Stimulated activated CD4-positive, alpha-beta T cell treated with anti-CD3 and anti-CD28 coated beads, Interleukin-4, amount 100 ng/mL, for 24 hours (primary cell): ENCODE measurements around the gene CACNG4.

ENCODE experiments used
- DNase-seq: peaks from one replicate; pipeline ENCODE4 v3.0.0-alpha.2; 2020

The CACNG4 gene

DNA sequence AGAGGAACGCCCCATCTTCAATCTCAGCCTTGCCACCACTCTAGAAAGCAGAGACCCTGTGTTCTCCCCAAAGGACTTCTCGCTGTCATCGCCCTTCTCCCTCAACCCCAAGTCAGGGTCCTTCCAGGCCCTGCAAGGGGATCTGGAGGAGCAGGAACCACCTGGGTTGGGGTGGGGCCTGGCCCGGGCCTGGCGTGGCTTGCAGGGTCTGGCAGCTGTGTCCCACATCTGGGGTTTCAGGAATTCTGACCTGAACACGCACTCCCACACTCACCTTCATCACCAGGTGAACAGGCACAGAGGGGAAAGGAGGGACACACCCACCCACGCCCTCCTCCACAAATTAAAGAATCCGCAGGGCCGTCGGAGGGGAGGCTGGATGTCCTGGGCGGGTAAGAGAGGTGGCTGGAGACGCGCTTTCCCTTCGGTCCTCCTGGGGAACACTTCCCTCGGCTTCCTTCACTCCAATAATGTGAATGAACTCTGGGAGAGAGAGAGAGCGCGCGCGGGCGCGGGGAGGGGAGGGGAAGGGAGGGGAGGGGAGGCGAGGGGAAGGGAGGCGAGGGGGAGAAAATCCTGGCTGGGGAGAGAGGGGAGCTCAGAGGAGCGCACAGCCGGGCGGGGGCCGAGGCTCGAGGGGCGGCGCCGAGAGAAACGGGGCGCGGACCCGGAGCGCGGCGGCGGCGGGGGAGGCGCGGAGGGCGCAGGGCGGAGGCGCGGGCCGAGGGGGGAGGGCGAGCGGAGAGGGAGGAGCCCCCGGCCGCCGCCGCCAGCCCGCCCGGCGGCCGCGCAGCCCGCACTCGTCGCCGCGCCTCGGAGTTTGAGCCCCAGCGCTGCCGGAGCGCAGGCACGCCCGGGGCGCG, at the start of gene CACNG4:
TSS of gene CACNG4 (plus strand) at position 799 of the 863 bp plus-strand sequence. CDS start 205 bp downstream, outside the sequence.
- DNase-seq: no peak

DNA sequence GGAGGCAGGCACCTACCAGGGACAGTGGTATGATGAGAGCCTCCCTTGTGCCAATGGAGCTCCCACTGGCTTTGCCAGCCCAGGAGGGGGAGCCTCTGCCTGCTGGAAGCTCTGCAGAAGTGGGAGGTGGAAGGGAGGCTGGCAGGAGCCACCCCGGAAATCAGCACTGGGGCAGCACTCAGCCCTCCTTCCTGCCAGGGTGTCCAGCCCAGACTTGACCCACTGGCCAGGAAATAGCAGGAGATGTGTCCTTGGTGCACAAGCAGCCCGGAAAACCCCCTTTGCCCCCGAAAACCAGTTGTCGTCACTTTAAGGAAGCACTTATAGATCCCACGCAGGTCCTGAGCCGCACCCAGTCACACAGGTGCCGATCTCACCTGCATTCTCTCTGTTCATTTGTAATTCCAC, 49.3 kb upstream of the CACNG4 start:
- DNase-seq: no peak

DNA sequence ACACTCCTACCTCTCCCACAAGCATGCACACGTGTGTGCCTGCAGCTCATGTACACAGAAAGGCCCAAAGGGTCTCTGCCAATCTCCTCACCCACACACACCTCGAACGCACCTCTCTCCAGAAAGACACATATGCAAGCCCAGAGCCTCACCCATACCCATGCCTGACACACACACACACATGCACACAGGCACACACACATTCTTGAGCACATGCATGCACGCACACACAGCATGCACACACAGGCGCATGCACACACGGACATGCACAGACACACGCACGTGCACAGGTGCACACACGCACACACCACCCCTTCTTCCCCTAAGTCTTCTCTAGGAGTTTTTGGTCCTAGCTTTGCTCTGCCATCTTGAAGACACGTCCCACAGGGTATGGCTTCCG, 48.7 kb upstream of the CACNG4 start:
- DNase-seq: no peak

DNA sequence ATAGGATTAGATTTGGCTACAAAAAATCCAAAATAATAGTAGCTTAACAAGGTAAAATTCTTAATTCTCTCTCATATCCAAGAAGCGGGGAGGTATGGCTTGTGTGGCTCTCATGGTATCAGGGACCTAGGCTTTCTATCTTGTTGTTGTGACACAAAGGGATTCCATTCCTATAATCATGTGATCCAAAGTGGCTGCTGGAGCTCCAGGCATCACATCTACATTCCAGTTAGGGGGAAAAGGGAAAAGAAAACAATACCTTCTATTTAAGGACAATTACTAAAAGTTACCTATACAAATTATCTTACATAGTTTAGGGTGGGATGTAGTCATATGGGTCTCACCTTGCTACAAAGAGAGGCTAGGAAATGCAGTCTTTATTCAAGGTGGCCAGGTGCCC, 47.6 kb upstream of the CACNG4 start:
- no peak for DNase-seq

DNA sequence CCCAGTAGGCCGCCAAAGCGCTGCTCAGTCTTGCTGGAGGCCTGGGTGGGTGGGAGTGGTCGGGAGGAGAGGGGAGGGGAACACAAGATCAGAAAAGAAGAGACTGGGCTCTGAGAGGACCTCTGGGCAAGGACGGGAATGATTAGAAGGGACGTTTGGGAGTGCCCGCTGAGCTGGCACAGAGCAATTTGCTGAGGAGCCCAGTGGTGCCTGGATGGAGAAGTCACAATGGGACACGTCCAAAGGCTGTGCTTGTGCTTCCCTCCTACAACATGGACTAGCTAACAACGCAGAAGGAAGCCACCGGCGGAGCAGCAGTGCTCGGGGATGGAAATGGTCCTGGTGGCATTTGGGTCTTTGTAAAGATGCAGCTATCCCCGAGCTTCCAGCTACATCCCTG, 45.6 kb upstream of the CACNG4 start:
- no peak for DNase-seq

DNA sequence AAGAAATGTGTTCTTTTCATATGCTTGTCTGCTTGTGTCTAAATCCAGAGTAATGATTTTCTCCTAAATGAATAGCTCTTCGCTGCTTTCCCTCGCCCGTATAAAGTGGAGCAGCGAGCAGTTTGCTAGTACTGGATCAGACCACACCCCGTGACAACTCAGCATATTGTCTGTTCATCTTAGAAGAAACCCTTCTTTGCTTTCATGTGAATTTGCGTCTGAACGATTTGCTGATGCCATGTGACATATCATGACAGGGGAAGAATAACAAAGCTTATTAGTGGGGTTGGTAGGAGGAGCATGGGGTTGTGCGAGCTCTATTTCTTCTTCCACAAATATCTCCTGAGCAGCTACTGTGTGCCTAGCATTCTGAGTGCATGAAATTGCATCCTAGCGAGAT, 44.1 kb upstream of the CACNG4 start:
- no peak for DNase-seq

DNA sequence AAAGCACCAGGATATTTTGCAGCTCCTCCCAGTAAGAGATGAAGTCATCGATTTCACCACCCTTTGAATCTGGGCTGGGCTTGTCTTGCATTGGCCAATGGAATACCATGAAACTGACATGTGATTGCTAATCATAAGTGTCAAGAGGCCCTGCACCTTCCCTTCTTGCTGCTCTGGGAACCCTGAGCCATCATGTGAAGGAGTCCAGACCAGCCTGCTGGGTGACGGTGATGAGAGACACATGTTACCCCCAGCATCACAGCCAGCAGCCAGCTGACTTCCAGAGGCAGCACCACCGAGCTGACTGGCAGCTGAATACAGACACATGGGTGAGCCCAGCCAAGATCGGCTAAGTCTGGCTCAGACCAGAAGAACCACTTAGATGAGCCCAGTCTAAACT, 43.6 kb upstream of the CACNG4 start:
- DNase-seq: no peak

DNA sequence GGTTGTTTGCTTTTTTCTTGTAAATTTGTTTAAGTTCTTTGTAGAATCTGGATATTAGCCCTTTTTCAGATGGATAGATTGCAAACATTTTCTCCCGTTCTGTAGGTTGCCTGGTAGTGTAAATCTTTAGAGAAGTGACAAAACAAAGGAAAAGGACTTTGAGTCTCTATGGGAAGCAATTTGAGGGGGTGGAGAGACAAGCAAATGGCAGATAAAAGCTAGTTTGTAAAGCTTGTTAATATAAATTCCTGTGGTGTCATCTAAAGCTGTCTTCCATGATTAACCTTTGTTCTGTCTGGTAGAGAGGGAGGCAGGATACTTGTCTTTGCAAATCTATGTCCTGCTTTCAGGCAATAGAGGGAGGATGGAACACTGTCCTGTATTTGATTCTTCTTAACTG, 40.6 kb upstream of the CACNG4 start:
- no peak for DNase-seq

DNA sequence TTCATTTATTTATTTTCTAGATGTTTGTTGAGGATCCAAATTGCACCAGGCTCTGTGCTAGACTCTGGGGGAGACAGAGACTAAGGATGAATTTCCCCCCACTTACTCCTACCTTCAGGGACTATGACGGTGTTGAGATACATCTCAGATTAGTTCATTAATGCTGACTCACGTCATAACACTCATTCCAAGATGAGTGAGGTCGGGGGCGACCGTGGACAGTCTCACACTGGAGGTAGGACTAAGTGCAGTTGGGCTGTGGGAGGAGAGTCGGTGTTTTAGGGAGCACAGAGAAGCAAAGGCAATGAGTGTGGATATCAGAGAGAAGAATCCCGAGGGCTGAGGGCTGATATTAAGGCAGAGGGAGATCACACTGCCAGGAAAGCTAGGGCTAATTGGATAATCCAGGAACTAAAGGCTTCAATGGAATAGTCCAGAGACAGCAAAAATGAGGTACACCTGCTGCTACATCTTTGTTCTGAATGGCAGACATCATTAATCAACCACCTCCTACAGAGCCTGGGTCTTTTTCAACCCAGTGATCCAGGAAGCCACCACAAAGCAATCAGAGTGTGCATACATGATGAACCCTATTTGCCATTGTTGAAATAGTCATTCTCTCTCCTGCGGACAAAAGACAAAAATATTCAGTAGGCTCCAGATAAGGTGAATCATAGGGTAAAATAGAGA, 38.6 kb upstream of the CACNG4 start:
- DNase-seq: no peak

DNA sequence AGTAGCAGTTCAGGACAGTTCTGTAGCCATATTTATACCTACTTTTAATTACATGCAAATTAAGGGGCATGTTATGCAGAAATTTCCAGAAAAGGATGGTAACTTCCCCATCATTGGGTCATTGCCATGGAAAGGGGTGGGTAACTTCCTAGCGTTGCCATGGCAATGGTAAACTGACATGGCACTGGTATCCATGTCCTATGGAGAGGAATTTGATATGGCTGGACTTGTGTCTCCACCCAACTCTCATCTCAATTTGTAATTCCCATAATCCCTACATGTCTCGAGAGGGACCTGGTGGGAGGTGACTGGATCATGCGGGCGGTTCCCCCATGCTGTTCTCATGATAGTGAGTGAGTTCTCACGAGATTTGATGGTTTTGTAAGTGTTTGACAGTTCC, 35.6 kb upstream of the CACNG4 start:
- no peak for DNase-seq

DNA sequence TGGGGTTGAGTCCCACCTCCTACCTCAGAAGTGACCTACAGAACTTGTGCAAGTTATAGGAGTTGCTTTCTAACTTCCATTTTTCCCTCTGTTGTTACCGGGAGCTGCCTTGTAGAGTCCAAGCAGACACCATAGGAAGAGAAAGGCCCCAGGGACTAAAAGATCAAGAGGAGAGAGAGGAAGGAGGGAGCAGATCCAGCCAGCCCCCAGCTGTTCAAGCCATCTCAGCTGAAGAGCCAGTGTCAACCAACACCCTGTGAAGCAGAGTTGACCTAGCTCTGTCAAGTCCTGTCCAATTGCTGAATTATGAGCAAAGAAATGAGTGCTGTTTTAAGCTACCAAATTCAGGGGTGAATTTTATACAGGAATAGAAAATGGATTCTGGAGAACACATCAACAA, 34.9 kb upstream of the CACNG4 start:
- no peak for DNase-seq

DNA sequence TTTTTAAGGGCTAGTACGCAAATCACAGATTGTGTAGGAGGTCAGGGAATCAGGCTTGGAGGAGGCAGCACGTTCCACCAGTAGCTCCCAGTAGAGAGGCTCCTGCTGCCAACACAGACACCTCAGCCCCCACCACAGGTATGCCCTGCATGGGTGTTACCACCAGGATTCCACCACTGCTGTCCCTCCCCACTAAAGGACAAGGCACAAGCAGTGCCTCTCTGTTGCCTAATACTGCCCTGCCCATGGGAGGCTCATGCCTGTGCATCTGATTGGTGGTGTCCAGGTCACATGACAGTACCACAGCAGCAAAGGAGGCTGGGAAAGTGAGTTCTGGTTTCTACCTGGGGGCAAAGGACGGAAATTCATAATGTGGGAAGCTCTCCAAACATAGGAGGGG, 33.6 kb upstream of the CACNG4 start:
- DNase-seq: no peak

DNA sequence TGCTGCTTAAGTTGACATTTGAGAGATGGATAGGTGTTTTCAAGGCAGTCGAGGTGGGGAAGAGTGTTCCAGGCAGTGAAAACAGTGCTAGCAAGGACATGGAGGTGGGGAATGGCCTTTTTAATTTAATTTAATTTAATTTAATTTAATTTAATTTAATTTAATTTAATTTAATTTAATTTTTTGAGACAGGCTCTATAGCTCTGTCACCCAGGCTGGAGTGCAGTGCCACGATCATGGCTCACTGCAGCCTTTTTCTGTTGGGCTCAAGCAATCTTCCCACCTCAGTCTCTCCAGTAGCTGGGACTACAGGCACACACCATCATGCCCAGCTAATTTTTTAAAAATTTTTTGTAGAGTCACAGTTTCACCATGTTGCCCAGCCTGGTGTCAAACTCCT, 32.2 kb upstream of the CACNG4 start:
- DNase-seq: no peak

DNA sequence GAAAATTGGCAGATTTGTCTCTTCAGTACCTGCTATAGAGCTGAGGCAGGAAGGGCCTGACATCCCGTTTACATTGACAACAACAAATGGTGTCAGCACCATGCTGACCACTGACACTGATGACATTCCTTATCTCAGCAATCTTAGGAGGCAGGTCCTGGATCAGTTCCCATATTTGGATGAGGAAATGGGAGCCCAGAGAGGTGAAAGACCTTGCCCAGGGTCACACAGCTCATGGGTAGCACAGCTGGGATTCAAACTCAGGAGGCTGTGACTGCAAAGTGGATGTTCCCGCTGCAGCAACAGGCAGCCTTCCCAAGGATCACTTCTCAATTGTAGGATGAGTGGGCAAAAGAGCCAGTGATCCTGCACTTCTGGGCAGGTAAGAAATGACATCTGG, 30.5 kb upstream of the CACNG4 start:
- DNase-seq: no peak

DNA sequence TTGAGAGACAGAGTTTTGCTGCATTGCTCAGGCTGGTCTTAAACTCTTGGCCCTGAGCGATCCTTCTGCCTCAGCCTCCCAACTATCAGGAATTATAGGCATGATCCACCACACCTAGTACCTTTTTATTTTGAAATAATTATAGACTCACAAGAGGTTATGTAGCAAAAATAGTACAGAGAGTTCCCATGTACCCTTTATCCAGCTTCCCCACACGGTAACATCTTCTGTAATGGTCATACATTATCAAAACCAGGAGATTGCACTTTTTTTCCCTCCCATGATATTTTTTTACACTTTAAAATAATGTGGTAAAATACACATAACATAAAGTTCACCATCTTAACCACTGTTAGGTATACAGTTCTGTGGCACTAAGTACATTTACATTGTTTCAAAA, 28.8 kb upstream of the CACNG4 start:
- no peak for DNase-seq

DNA sequence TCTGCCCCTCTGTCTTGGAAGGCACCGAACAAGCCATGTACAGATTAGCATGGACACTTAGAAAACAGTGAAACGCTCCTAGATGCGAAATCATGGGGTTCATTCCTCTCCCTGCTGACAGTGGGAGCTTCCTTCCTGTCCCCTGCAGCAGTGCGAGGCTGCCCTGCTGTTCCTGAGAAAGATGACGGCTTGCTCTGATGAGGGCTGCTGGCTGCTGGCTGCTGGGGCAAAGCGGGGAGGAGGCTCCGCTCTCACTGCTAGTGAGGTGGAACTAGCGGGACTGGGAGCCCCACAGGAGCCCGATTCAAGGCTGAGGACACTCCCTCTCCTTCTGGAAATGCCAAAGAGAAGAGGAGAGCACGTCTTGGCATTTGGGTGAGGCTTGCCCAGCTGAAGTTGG, 25.9 kb upstream of the CACNG4 start:
- DNase-seq: no peak

DNA sequence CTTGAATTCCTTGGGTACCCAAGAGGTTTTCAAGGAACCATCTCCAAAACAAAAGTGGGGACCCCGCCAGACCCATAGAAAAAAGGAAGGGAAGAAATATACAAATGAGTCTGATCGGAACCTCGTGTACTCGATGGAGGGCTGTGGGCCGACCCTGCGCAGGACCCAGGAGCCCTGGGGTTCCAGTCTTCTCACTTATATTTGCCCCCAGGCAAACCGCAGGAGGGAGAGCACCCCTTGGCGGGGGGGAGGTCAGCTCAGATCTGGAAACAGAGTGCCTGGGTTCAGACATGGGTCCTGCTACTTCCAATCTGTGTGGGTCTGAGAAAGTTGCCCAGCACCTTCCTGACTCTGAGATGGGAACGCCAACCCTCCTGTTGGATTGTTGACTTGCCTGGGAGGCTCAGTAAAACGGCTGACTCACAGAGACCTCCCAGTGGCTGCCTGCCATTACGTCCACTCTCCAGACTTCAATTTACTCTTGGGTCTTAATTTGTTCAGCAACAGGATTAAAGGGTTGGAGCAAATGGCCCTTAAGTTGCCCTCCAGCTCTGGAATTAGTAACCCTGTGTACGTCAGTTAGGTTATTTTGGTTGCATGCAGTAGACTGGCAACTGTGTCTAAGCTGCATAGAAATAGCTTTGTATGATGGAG, 24.9 kb upstream of the CACNG4 start:
- DNase-seq: no peak

DNA sequence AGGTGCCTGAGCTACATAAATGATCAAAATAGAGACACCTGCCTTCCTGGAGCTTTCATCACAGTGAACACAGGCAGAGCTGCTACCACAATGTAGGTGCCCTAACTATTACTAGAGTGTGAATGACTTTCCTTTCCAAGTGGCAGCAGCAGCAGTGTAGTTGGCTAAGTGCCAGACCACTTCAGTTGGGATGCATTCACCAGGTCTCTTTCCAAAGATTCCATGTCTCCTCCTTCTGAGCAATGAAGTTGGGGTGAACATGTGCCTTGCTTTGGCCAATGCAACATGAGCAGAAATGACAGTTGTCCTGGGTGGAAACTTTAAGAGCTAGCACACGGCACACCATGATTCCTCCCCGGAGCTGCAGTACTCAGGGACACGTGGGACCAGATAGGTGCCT, 23.3 kb upstream of the CACNG4 start:
- DNase-seq: no peak

DNA sequence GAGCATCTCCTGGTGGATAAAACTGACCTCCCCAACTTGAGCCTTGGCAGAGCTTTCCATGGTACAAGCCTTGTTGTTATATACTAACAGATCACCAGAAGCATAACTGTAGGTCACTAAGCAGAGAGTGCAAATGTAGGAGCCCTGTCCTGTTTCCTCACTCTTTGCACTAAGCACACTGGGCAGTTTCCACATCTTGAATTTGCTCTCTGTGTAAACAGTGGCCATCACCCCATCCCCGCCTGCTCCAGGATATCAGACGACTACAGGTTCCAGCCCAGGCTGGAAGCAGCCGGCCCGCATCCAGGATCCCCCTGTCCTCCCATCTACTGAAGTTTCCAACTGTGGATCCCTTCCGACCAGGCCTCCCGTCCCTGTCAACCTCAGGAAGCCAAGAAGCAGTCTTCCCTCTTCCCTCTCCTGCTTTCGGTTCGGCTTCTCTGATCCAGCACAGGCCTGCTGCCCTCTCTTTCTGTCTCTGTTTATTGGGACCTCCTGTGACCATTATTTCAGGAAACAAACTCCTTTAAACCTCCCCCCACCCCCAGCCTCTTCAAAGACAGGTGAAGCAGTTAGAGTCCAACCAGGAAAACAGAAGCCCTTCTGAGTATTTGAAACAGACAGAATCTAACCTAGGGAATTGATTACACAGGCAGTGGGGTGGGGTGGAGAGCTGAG, 22.6 kb upstream of the CACNG4 start:
- DNase-seq: no peak

DNA sequence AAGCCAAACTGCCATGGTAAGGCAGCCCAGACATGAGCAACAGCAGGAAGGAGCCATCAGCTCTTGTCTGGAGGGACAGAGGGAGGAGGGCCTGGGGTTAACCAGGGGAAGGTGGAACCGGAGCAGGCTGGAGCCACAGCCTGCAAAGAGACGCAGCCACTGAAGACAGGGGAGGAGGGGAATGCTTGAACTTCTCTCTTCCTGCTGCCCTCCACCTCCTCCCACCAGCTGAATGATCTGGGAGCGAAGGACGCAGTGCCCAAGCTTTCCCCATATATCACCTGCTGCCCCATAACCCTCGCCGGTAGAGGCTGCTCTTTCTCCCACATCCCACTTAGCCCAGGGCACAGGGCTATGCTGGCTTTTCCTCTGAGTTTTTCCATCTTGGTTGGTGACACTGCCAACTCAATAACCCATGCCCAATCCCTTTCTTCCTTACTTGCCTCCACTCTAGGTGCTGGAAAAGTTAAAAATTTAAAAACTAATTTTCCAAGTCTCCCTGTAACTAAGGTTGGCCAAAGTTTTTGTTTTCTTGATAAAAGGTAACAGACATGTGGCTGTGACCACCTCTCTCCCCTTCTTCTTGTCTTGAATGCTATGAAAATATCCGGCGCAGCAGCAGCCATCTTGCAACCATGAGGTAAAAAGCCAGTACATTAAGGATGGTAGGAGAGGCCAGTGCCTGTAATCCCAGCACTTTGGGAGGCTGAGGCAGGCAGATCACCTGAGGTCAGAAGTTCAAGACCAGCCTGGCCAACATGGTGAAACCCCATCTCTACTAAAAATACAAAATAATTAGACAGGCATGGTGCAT, 21.8 kb upstream of the CACNG4 start:
- DNase-seq: no peak

DNA sequence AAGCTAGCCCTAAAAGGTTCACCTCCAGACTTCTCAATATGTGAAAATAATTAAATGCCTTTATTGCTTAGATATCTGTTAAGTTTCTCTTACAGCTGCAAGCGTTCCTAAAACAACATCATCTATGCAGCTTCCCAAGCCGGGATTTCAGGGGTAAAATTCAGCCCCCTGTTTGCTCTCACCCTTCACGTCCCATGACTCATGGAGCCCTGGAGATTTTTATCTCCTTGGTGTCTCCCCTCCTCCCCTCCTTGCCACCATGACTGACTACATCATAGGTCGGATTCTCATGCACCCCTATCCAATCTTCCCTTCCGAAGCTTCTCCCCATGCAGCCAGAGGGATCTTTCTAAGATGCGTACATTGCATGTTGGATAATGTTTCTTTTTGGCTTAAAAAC, 21.0 kb upstream of the CACNG4 start:
- no peak for DNase-seq

DNA sequence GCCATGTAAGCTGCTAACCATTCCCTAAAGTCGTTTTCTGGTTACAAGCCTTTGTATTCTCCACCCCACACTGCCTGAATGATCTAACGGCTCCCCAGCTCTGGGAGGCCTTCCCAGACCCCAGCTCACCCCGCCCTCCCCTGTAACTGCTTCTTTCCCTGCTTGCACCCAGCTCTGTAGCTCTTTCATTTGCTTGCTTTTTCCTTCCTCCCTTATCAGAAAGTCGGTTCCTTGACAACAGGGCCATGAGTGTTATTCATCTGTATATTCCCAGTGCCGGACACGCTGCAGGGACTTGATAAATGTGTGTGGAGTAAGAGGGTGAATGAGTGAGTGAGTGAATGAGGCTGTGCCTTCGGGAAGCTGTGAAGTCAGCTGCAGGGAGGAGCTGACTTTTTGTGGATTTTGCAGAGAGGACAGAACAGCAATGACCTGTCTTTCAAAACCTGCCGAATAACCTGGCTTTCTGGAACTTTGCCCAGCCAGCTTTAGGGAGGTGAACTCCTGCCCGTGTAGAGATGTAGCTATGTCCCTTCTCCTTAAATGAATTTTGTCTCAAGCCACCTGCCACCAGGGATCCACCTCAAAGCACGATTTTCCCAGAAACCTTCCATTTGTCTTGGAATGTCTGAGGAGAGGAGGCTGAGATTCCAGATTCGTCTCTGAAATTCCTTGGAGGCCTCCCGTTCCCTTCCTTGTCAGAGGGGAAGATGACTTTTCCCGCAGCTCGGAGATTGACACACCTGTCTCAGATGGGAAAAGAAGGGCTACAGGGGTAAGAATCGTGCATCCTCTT, 20.0 kb upstream of the CACNG4 start:
- no peak for DNase-seq
